ENCODE data around the gene IFIT1.
"Not testable (repeated sequence)": the region's sequence is repeated elsewhere in the genome, so short reads cannot be mapped to it uniquely, and the experiment has no call there.

IFIT1 gene

GRCh38 chr10:89442289-89442688 is 49.9 kb downstream of the IFIT1 start:
- DNase-seq, result no peak

- not testable (repeated sequence) for DNase-seq
Observed at GRCh38 chr10:89444819-89445218, 52.4 kb downstream of the IFIT1 start.

- no peak for DNase-seq
Observed at GRCh38 chr10:89450901-89451300, 58.5 kb downstream of the IFIT1 start.

GRCh38 chr10:89452193-89452592 is 59.8 kb downstream of the IFIT1 start:
- DNase-seq, result no peak

- no peak for DNase-seq
Observed at GRCh38 chr10:89454561-89455347, 62.3 kb downstream of the IFIT1 start.
